ENCODE results near the gene TRAPPC8. TPM values are rescaled to one million over a fixed set of nuclear protein-coding genes. Genes with fewer than 3 reads are reported as not detected.

TRAPPC8 gene
- total RNA-seq, 1 experiment from 2014 or later: 37.9 TPM

GRCh38 chr18:31857526-31858106 lies 85.3 kb downstream of the TRAPPC8 start:
- Histone ChIP-seq H3K4me3 (ENCODE audit: low read depth, low read length, poor library complexity, severe bottlenecking) (no peak overlapping the region), H3K27ac (ENCODE audit: low read depth, low read length, poor library complexity, severe bottlenecking) (no peak overlapping the region), H3K27me3 (replicated peaks; ENCODE audit: insufficient read depth, low read depth, low read length, poor library complexity) (no peaks in the 10 kb centered on the region), H3K4me1 (ENCODE audit: insufficient read depth, low read length, poor library complexity, severe bottlenecking) (no peaks in the 10 kb centered on the region), H3K36me3 (ENCODE audit: insufficient read depth, low read length, poor library complexity, severe bottlenecking) (peaks cover 32% of the 10 kb centered on the region), H3K9me3 (ENCODE audit: low read depth, low read length, poor library complexity, severe bottlenecking) (no peaks in the 10 kb centered on the region)
- TF ChIP-seq CTCF (conservative IDR thresholded peaks at IDR 0.05; ENCODE audit: low read depth, low read length): no peak
- TF ChIP-seq EZH2 (IDR thresholded peaks at IDR 0.05; ENCODE audit: borderline replicate concordance, low read depth, low read length, poor library complexity, severe bottlenecking): no peak
- DNase-seq (ENCODE audit: low spot score): no peak
- no TSS peak for BruUV-seq (replicated peaks)
- intact Hi-C loops (cut with micrococcal nuclease; ENCODE audit: unreplicated experiment): no loop called here
- ChIA-PET POLR2A (ENCODE audit: low non-redundant PET) (no interaction called here), CTCF (no interaction called here)

- Histone ChIP-seq H3K36me3 (ENCODE audit: insufficient read depth, low read length, poor library complexity, severe bottlenecking) (peaks cover 36% of the 10 kb centered on the region), H3K9me3 (ENCODE audit: low read depth, low read length, poor library complexity, severe bottlenecking) (no peaks in the 10 kb centered on the region), H3K4me3 (ENCODE audit: low read depth, low read length, poor library complexity, severe bottlenecking) (no peak overlapping the region), H3K27ac (ENCODE audit: low read depth, low read length, poor library complexity, severe bottlenecking) (no peak overlapping the region), H3K4me1 (ENCODE audit: insufficient read depth, low read length, poor library complexity, severe bottlenecking) (peaks cover 3% of the 10 kb centered on the region), H3K27me3 (replicated peaks; ENCODE audit: insufficient read depth, low read depth, low read length, poor library complexity) (no peaks in the 10 kb centered on the region)
- no peak for DNase-seq (ENCODE audit: low spot score)
- ChIA-PET CTCF (no interaction called here), POLR2A (ENCODE audit: low non-redundant PET) (no interaction called here)
- intact Hi-C loops (cut with micrococcal nuclease; ENCODE audit: unreplicated experiment): no loop called here
- TF ChIP-seq EZH2 (IDR thresholded peaks at IDR 0.05; ENCODE audit: borderline replicate concordance, low read depth, low read length, poor library complexity, severe bottlenecking) (no peak), CTCF (conservative IDR thresholded peaks at IDR 0.05; ENCODE audit: low read depth, low read length) (no peak)
- BruUV-seq (replicated peaks): no TSS peak
These were observed 92.1 kb downstream of the TRAPPC8 start for GRCh38 chr18:31850844-31851243.

GRCh38 chr18:31840499-31840898 lies 102.4 kb downstream of the TRAPPC8 start:
- Histone ChIP-seq H3K27me3 (replicated peaks; ENCODE audit: insufficient read depth, low read depth, low read length, poor library complexity) (no peaks in the 10 kb centered on the region), H3K36me3 (ENCODE audit: insufficient read depth, low read length, poor library complexity, severe bottlenecking) (peaks cover 23% of the 10 kb centered on the region), H3K27ac (ENCODE audit: low read depth, low read length, poor library complexity, severe bottlenecking) (no peak overlapping the region), H3K9me3 (ENCODE audit: low read depth, low read length, poor library complexity, severe bottlenecking) (no peaks in the 10 kb centered on the region), H3K4me1 (ENCODE audit: insufficient read depth, low read length, poor library complexity, severe bottlenecking) (no peaks in the 10 kb centered on the region), H3K4me3 (ENCODE audit: low read depth, low read length, poor library complexity, severe bottlenecking) (no peak overlapping the region)
- intact Hi-C loops (cut with micrococcal nuclease; ENCODE audit: unreplicated experiment): no loop called here
- POLR2A ChIA-PET (ENCODE audit: low non-redundant PET): no interaction called here
- BruUV-seq (replicated peaks): no TSS peak
- TF ChIP-seq EZH2 (IDR thresholded peaks at IDR 0.05; ENCODE audit: borderline replicate concordance, low read depth, low read length, poor library complexity, severe bottlenecking) (no peak), CTCF (conservative IDR thresholded peaks at IDR 0.05; ENCODE audit: low read depth, low read length) (no peak)
- CTCF ChIA-PET: no interaction called here
- DNase-seq (ENCODE audit: low spot score): no peak
